ENCODE results near the gene GARIN5B.

- TF ChIP-seq CTCF (IDR thresholded peaks at IDR 0.05): no peak
- no peak for TF ChIP-seq POLR2A (IDR thresholded peaks at IDR 0.05)
- no peak for TF ChIP-seq POLR2AphosphoS5 (IDR thresholded peaks at IDR 0.05)
- no peak for TF ChIP-seq EP300 (IDR thresholded peaks at IDR 0.05)
These were observed at the start of gene GARIN5B for GRCh38 chr19:55362990-55363716.

All from upper lobe of left lung (tissue), 4 donors.